Brain microvascular endothelial cell (primary cell): ENCODE results near the gene RANBP9.

ENCODE experiments used
- DNase-seq: peaks from one replicate; pipeline ENCODE4 v3.0.0-alpha.2; 2020
- H3K27ac ChIP-seq: fragments of 250-450 bp; sonication (Bioruptor Pico); 2 replicates; pipeline ENCODE4 v1.5.1; 2020; ENCODE audit warnings: mild to moderate bottlenecking, moderate library complexity
- H3K27me3 ChIP-seq: fragments of 250-450 bp; sonication (Bioruptor Pico); replicated peaks from 2 replicates; pipeline ENCODE4 v1.5.1; 2020; ENCODE audit warnings: mild to moderate bottlenecking
- H3K36me3 ChIP-seq: fragments of 250-450 bp; sonication (Bioruptor Pico); replicated peaks from 2 replicates; pipeline ENCODE4 v1.5.1; 2020; ENCODE audit warnings: mild to moderate bottlenecking
- H3K4me3 ChIP-seq: 2 replicates; pipeline ENCODE4 v1.5.1; 2011; ENCODE audit warnings: low read depth, mild to moderate bottlenecking, control low read depth, low read length, moderate library complexity
- in situ Hi-C: cut with HindIII; loops from 2 replicates; pipeline ENCODE4 v1.10.0; 2017; ENCODE audit warnings: low sequenced_read_pairs, low pct_ligation_motif_present
- TF ChIP-seq, protein P1 (sequence below): IDR thresholded peaks from 2 replicates; pipeline ENCODE4 v1.5.1; 2011; ENCODE audit warnings: low read depth, mild to moderate bottlenecking, moderate library complexity, low read length, control low read depth, inconsistent platforms; ENCODE audit errors: missing control alignments

RANBP9 gene

DNA sequence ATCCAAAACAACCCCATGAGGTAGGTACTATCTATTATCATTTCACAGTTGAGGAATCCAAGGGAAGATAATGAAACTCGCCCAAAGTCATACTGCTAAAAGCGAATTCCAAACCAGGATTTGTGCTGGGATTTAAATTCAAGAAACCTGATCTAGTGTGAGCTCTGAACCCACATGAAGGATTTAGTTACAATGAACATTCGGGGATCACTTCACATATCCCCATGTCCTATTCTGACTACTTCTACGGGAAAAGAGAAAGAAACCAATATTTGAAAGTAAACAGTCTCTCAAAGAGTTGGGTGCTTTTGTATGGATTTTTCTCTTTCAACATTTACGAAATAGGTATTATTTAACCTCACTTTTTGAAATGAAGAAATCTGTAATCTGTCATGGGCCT, 12.9 kb downstream of the RANBP9 start:
- no peak for DNase-seq
- no peaks in the 10 kb centered on the region for H3K27me3 ChIP-seq
- TF ChIP-seq, protein P1, sequence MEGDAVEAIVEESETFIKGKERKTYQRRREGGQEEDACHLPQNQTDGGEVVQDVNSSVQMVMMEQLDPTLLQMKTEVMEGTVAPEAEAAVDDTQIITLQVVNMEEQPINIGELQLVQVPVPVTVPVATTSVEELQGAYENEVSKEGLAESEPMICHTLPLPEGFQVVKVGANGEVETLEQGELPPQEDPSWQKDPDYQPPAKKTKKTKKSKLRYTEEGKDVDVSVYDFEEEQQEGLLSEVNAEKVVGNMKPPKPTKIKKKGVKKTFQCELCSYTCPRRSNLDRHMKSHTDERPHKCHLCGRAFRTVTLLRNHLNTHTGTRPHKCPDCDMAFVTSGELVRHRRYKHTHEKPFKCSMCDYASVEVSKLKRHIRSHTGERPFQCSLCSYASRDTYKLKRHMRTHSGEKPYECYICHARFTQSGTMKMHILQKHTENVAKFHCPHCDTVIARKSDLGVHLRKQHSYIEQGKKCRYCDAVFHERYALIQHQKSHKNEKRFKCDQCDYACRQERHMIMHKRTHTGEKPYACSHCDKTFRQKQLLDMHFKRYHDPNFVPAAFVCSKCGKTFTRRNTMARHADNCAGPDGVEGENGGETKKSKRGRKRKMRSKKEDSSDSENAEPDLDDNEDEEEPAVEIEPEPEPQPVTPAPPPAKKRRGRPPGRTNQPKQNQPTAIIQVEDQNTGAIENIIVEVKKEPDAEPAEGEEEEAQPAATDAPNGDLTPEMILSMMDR, result no peak
- no peak overlapping the region for H3K27ac ChIP-seq
- H3K4me3 ChIP-seq, result no peak overlapping the region
- no peaks in the 10 kb centered on the region for H3K36me3 ChIP-seq
- in situ Hi-C loops, result no loop called here

DNA sequence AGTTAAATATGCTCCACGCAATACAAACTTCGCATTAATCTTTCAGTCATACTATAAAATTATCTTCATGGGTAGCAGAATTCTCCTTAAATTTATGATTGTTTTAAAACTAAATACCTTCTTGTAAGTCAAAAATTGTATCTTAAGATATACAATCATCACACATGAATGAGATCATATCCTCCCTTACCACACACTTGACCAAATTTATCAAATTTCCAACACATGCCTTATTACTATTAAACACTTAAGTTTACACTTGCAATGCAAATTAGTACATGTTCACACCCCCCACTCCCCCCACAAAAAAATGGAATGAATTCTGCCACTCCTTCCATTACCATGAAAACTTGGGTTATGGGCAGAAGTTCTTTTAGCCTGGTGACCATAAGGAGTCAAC, 13.8 kb downstream of the RANBP9 start:
- Histone ChIP-seq H3K27me3 (no peaks in the 10 kb centered on the region), H3K36me3 (no peaks in the 10 kb centered on the region), H3K4me3 (no peak overlapping the region), H3K27ac (no peak overlapping the region)
- TF ChIP-seq, protein P1, result no peak
- DNase-seq, result no peak
- in situ Hi-C loops, result no loop called here

DNA sequence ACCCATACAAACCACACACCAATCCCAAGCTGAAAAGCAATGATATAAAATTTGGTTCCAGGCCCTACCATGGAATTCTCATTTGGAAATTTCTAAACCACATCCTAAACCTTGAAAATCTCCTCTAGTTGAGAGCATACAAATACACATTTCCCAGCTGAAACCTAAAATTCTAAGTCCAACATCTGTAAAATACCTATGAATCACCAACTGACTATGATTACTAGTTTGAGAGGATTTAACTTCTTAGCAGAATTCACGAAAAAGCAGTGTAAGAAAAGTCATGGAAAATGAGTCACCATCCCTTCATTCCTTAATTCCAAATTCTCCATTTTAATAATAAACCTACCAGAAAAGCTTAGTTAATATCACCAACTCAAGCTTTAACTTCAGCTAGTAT, 15.4 kb downstream of the RANBP9 start:
- DNase-seq, result no peak
- no peaks in the 10 kb centered on the region for H3K36me3 ChIP-seq
- TF ChIP-seq, protein P1, result no peak
- no peaks in the 10 kb centered on the region for H3K27me3 ChIP-seq
- H3K4me3 ChIP-seq, result no peak overlapping the region
- H3K27ac ChIP-seq, result no peak overlapping the region
- in situ Hi-C loops, result no loop called here

DNA sequence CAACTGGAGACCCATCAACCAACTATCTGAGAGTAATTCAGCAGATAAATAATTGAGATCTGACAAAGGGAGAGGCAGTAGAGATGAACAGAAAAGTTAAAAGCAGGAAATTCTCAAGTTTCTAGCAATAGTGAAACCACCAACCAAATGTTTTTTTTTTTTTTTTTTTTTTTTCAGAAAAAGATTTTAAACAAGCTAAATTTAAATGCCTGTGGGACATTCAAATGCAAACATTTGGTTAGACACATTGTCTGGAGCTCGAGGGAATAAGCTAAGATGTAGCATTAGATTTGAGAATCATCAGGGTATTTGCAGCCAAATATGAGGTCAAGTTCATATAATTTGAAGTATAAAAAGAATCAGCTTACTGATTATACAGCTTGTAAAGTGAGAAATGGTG, 16.4 kb downstream of the RANBP9 start:
- no peak overlapping the region for H3K27ac ChIP-seq
- H3K36me3 ChIP-seq, result no peaks in the 10 kb centered on the region
- TF ChIP-seq, protein P1, result no peak
- no peak for DNase-seq
- H3K27me3 ChIP-seq, result no peaks in the 10 kb centered on the region
- H3K4me3 ChIP-seq, result no peak overlapping the region
- in situ Hi-C loops, result no loop called here

DNA sequence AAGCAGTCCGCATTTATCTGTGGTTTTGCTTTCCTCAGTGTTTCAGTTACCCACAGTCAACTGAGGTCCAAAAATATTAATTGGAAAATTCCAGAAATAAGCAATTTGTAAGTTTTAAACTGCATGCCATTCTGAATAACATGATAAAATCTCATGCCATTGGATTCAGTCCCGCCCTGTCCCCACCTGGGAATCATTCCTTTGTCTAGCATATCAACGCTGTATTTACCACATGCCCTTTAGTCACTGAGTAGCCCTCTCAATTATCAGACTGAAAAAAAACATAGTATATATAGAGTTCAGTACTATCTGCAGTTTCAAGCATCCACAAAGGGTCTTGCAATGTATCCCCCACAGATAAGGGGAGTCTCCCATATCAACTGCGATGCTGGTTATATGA, 17.1 kb downstream of the RANBP9 start:
- H3K4me3 ChIP-seq, result no peak overlapping the region
- in situ Hi-C loops, result no loop called here
- H3K27ac ChIP-seq, result no peak overlapping the region

More for the DNA sequence above, 17.1 kb downstream of the RANBP9 start:
- no peak for DNase-seq
- Histone ChIP-seq H3K27me3 (no peaks in the 10 kb centered on the region), H3K36me3 (no peaks in the 10 kb centered on the region)
- TF ChIP-seq, protein P1, result no peak
